ENCODE results near the gene UMPS. TPM values are rescaled to one million over a fixed set of nuclear protein-coding genes. Genes with fewer than 3 reads are reported as not detected.

UMPS gene
- total and polyA plus RNA-seq, 2 experiments from 2014 or later = 44.1 to 48.8 TPM

DNA sequence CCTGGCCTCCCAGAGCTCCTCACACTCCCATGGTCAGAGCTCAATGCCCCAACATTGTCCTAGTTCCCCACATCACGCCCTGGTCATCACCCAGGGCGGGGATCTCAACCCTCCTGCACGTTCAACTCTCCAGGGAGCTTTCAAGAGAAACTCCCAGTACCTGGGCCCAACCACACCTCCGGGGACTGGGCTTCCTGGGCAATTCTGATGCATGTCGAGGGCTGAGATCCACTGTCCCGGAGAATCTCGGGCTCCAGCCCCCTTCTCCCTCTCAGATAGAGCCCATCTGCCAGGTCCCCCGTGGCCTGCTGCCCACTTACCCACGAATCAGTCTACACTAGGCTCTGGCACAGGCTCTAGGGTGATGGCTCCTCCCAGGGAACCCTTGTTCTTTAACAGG, 39.2 kb downstream of the UMPS start (continued):
- TF ChIP-seq REST (IDR thresholded peaks at IDR 0.05; ENCODE audit: unreplicated experiment) (no peak), ZNF114 (CRISPR knock-in tag; IDR thresholded peaks at IDR 0.05) (no peak), POLR2AphosphoS5 (IDR thresholded peaks at IDR 0.05; ENCODE audit: low read depth) (no peak), CREB1 (CRISPR knock-in tag; IDR thresholded peaks at IDR 0.05; ENCODE audit: low read depth) (no peak), JUNB (IDR thresholded peaks at IDR 0.05; ENCODE audit: unreplicated experiment) (no peak)

- peaks cover 84% of the 10 kb centered on the region for H3K36me3 Mint-ChIP-seq (ENCODE audit: low read depth)
- H3K27ac Mint-ChIP-seq = peak overlapping the region; percentile 27; the same call in 1 of the 2 replicates
- TF ChIP-seq EZH2phosphoT487 (IDR thresholded peaks at IDR 0.05; ENCODE audit: unreplicated experiment) (no peak), CTCF (conservative IDR thresholded peaks at IDR 0.05; ENCODE audit: low read depth in 2 of 2) (no peak), ZNF462 (CRISPR knock-in tag; IDR thresholded peaks at IDR 0.05) (no peak), POLR2AphosphoS5 (IDR thresholded peaks at IDR 0.05; ENCODE audit: low read depth) (no peak), CREB1 (CRISPR knock-in tag; IDR thresholded peaks at IDR 0.05; ENCODE audit: low read depth) (no peak), ZNF114 (CRISPR knock-in tag; IDR thresholded peaks at IDR 0.05) (no peak), JUNB (IDR thresholded peaks at IDR 0.05; ENCODE audit: unreplicated experiment) (no peak), EZH2 (IDR thresholded peaks at IDR 0.05; ENCODE audit: low read depth, unreplicated experiment) (no peak)
- TF ChIP-seq, protein P1, sequence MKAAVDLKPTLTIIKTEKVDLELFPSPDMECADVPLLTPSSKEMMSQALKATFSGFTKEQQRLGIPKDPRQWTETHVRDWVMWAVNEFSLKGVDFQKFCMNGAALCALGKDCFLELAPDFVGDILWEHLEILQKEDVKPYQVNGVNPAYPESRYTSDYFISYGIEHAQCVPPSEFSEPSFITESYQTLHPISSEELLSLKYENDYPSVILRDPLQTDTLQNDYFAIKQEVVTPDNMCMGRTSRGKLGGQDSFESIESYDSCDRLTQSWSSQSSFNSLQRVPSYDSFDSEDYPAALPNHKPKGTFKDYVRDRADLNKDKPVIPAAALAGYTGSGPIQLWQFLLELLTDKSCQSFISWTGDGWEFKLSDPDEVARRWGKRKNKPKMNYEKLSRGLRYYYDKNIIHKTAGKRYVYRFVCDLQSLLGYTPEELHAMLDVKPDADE (IDR thresholded peaks at IDR 0.05) = no peak
- Histone ChIP-seq H4K20me1 (replicated peaks; ENCODE audit: insufficient read depth) (peaks cover 5% of the 10 kb centered on the region), H3K4me3 (no peak overlapping the region), H3K9me2 (ENCODE audit: insufficient read depth) (no peaks in the 10 kb centered on the region), H3K27me3 (ENCODE audit: insufficient read depth) (no peaks in the 10 kb centered on the region), H3K27ac (ENCODE audit: low read depth) (0 out of 2 replicates have a peak overlapping the region, but pooled peaks have one; percentile 9), H3K4me1 (ENCODE audit: insufficient read depth) (peaks cover 16% of the 10 kb centered on the region), H3F3A (replicated peaks; ENCODE audit: low read depth) (0 out of 2 replicates have a peak, but pooled peaks cover 13% of the 10 kb centered on the region), H3K79me2 (replicated peaks; ENCODE audit: insufficient read depth) (0 out of 2 replicates have a peak, but pooled peaks cover 4% of the 10 kb centered on the region), H3K4me2 (no peak overlapping the region), H3K36me3 (ENCODE audit: insufficient read depth) (peaks cover 26% of the 10 kb centered on the region), H2AFZ (no peak overlapping the region)
- DNase-seq (ENCODE audit: low spot score) (no peak), ATAC-seq (no peak)
- peaks cover 20% of the 10 kb centered on the region for H3K27me3 Mint-ChIP-seq (ENCODE audit: insufficient read depth, low read depth, poor library complexity)
- H3K4me3 Mint-ChIP-seq = no peak overlapping the region
- no peaks in the 10 kb centered on the region for H3K9me3 Mint-ChIP-seq
- peaks cover 34% of the 10 kb centered on the region for H3K4me1 Mint-ChIP-seq
These were observed 40.3 kb downstream of the UMPS start for GRCh38 chr3:124770336-124771082.

Data from GM23338 (cell line).